ENCODE results near the gene PRKG1.
"Not testable (repeated sequence)": the region's sequence is repeated elsewhere in the genome, so short reads cannot be mapped to it uniquely, and the experiment has no call there.

Gene PRKG1

DNA sequence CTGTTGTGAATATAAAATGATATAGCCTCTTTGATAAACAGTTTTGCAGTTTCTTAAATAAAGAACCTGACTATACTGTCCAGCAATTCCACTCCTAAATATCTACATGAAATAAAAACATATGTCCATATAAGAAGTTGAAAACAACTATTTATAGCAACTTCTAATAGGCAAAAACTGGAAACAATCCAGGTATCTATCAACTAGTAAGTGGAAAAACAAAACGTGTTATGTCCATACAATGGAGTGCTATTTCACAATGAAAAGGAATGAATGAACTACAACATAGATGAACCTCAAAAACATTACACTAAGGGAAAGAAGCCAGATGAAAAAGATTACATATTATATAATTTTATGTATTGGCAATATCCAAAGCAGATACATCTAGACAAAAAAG is 356.2 kb downstream of the PRKG1 start:
- Histone ChIP-seq H3K4me1 (ENCODE audit: control extremely low read depth in 1 of 4, control insufficient read depth in 4 of 4, insufficient read depth in 4 of 4, low read length in 3 of 4) (no peaks in the 10 kb centered on the region), H3K9me3 (ENCODE audit: control extremely low read depth in 1 of 5, control insufficient read depth in 4 of 5, insufficient read depth in 2 of 5, low read depth in 1 of 5, low read length in 4 of 5) (no peaks in the 10 kb centered on the region), H3K36me3 (ENCODE audit: control insufficient read depth in 4 of 4, insufficient read depth in 4 of 4, low read length in 3 of 4) (no peaks in the 10 kb centered on the region), H3K27ac (ENCODE audit: insufficient read depth in 1 of 2, low read depth in 1 of 2, low read length in 2 of 2, poor library complexity in 1 of 2, severe bottlenecking in 2 of 2) (no peak overlapping the region), H3K4me3 (ENCODE audit: control insufficient read depth in 1 of 7, extremely low read depth in 1 of 7, insufficient read depth in 4 of 7, low read depth in 2 of 7, low read length in 6 of 7) (no peak overlapping the region), H3K27me3 (replicated peaks in 2 of 5; ENCODE audit: control insufficient read depth in 4 of 5, insufficient read depth in 5 of 5, low read length in 4 of 5) (peaks cover 0 to 2% (median 0%) of the 10 kb centered on the region in 5 experiments)
- no CpG with 5 or more reads among the region's 1 CpG for WGBS (ENCODE audit: insufficient coverage)
- ChIA-PET POLR2A (no interaction called here), CTCF (interaction anchor here (1.6 to 2.2 kb wide), 2 partner anchors 9 to 367 kb away, joined by 4 to 5 read pairs; no protein-coding TSS in a partner anchor)
- no peak for DNase-seq

GRCh38 chr10:51433949-51434475 is 359.7 kb downstream of the PRKG1 start:
- H3K4me3 ChIP-seq (ENCODE audit: control insufficient read depth in 1 of 7, extremely low read depth in 1 of 7, insufficient read depth in 4 of 7, low read depth in 2 of 7, low read length in 6 of 7): no peak overlapping the region
- no peaks in the 10 kb centered on the region for H3K36me3 ChIP-seq (ENCODE audit: control insufficient read depth in 4 of 4, insufficient read depth in 4 of 4, low read length in 3 of 4)
- no peaks in the 10 kb centered on the region for H3K4me1 ChIP-seq (ENCODE audit: control extremely low read depth in 1 of 4, control insufficient read depth in 4 of 4, insufficient read depth in 4 of 4, low read length in 3 of 4)
- H3K27ac ChIP-seq (ENCODE audit: insufficient read depth in 1 of 2, low read depth in 1 of 2, low read length in 2 of 2, poor library complexity in 1 of 2, severe bottlenecking in 2 of 2): no peak overlapping the region
- CTCF ChIA-PET: interaction anchor here (0.7 to 1.8 kb wide), 2 partner anchors 12 to 373 kb away, joined by 3 to 6 read pairs; no protein-coding TSS in a partner anchor
- DNase-seq: no peak
- no peaks in the 10 kb centered on the region for H3K9me3 ChIP-seq (ENCODE audit: control extremely low read depth in 1 of 5, control insufficient read depth in 4 of 5, insufficient read depth in 2 of 5, low read depth in 1 of 5, low read length in 4 of 5)
- no peaks in the 10 kb centered on the region for H3K27me3 ChIP-seq (replicated peaks in 2 of 5; ENCODE audit: control insufficient read depth in 4 of 5, insufficient read depth in 5 of 5, low read length in 4 of 5)
- POLR2A ChIA-PET: no interaction called here
- WGBS (ENCODE audit: insufficient coverage): 100% methylated on average over 4 of the region's 4 CpGs

DNA sequence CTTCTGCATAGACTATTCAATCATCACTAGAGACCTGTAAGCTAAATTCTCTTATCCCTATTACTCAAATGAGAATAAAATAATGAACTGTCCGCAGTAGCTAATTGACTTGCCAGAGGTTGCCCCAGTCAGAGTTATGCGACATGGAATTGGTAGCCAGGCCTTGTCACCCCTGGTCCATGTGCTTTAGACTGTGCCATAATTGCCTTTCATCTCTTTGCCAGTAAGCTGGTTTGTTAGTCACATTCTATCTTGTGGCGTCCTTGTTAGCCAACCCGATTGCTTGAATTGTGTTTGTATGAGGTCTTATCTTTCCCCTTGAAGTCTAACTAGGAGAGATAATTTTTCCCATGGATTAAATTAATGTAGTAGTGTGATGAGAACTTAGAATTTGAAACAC is 362.5 kb downstream of the PRKG1 start:
- Histone ChIP-seq H3K4me3 (ENCODE audit: control insufficient read depth in 1 of 7, extremely low read depth in 1 of 7, insufficient read depth in 4 of 7, low read depth in 2 of 7, low read length in 6 of 7) (no peak overlapping the region), H3K4me1 (ENCODE audit: control extremely low read depth in 1 of 4, control insufficient read depth in 4 of 4, insufficient read depth in 4 of 4, low read length in 3 of 4) (no peaks in the 10 kb centered on the region), H3K27me3 (replicated peaks in 2 of 5; ENCODE audit: control insufficient read depth in 4 of 5, insufficient read depth in 5 of 5, low read length in 4 of 5) (peaks cover 0 to 2% (median 0%) of the 10 kb centered on the region in 5 experiments), H3K27ac (ENCODE audit: insufficient read depth in 1 of 2, low read depth in 1 of 2, low read length in 2 of 2, poor library complexity in 1 of 2, severe bottlenecking in 2 of 2) (no peak overlapping the region), H3K9me3 (ENCODE audit: control extremely low read depth in 1 of 5, control insufficient read depth in 4 of 5, insufficient read depth in 2 of 5, low read depth in 1 of 5, low read length in 4 of 5) (no peaks in the 10 kb centered on the region), H3K36me3 (ENCODE audit: control insufficient read depth in 4 of 4, insufficient read depth in 4 of 4, low read length in 3 of 4) (no peaks in the 10 kb centered on the region)
- CTCF ChIA-PET: no interaction called here
- POLR2A ChIA-PET: no interaction called here
- 100% methylated on average over 2 of the region's 4 CpGs for WGBS (ENCODE audit: insufficient coverage)
- DNase-seq: no peak

DNA sequence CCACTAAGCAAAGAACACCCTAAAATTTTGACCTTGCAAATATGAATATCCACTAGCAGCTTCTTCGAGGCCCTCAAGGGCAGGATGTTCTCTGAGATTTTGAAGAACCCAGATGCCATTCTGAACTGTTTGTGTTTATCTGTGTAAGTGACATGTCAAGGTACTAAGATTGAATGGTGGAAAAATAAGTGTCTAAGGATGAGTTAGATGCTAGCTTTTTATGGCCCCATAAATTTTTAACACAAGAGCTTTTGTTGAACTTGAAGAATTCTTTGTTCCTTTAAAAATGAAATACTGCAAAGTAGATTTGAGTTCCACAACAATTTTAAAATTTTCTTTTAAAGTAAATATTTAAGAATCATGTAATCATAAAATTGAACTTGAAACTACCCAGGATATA is 365.4 kb downstream of the PRKG1 start:
- no peak overlapping the region for H3K27ac ChIP-seq (ENCODE audit: insufficient read depth in 1 of 2, low read depth in 1 of 2, low read length in 2 of 2, poor library complexity in 1 of 2, severe bottlenecking in 2 of 2)
- no peaks in the 10 kb centered on the region for H3K4me1 ChIP-seq (ENCODE audit: control extremely low read depth in 1 of 4, control insufficient read depth in 4 of 4, insufficient read depth in 4 of 4, low read length in 3 of 4)
- H3K9me3 ChIP-seq (ENCODE audit: control extremely low read depth in 1 of 5, control insufficient read depth in 4 of 5, insufficient read depth in 2 of 5, low read depth in 1 of 5, low read length in 4 of 5): no peaks in the 10 kb centered on the region
- H3K4me3 ChIP-seq (ENCODE audit: control insufficient read depth in 1 of 7, extremely low read depth in 1 of 7, insufficient read depth in 4 of 7, low read depth in 2 of 7, low read length in 6 of 7): no peak overlapping the region
- CTCF ChIA-PET: interaction anchor here (1.5 kb wide), 1 partner anchor 10 kb away, joined by 4 read pairs; no protein-coding TSS in a partner anchor
- H3K36me3 ChIP-seq (ENCODE audit: control insufficient read depth in 4 of 4, insufficient read depth in 4 of 4, low read length in 3 of 4): no peaks in the 10 kb centered on the region
- WGBS (ENCODE audit: insufficient coverage): 100% methylated on average over 1 of the region's 1 CpG
- POLR2A ChIA-PET: interaction anchor here (0.7 kb wide), 1 partner anchor 120 kb away, joined by 3 read pairs; no protein-coding TSS in a partner anchor
- DNase-seq: no peak
- peaks cover 0 to 2% (median 0%) of the 10 kb centered on the region in 5 experiments for H3K27me3 ChIP-seq (replicated peaks in 2 of 5; ENCODE audit: control insufficient read depth in 4 of 5, insufficient read depth in 5 of 5, low read length in 4 of 5)

DNA sequence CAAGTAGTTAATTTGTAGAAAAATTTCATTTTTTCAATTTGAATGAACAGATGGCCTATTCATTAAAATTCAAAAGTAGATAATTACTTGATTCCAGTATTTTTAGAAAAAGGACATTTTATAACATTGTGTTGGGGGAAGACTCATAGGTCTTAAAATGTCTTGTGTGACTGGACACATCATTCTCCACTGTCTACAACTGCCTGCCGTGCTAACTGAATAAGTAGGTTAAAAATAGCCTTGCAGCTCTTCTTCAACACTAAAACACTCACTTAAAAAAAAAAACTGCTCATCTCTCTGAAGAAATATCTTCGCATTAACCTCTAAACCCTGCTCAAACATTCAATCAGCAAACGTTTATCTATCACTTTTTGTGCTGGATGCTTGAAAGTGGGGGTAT is 371.3 kb downstream of the PRKG1 start:
- Histone ChIP-seq H3K27ac (ENCODE audit: insufficient read depth in 1 of 2, low read depth in 1 of 2, low read length in 2 of 2, poor library complexity in 1 of 2, severe bottlenecking in 2 of 2) (no peak overlapping the region), H3K27me3 (replicated peaks in 2 of 5; ENCODE audit: control insufficient read depth in 4 of 5, insufficient read depth in 5 of 5, low read length in 4 of 5) (peaks cover 0 to 6% (median 0%) of the 10 kb centered on the region in 5 experiments), H3K9me3 (ENCODE audit: control extremely low read depth in 1 of 5, control insufficient read depth in 4 of 5, insufficient read depth in 2 of 5, low read depth in 1 of 5, low read length in 4 of 5) (no peaks in the 10 kb centered on the region), H3K4me3 (ENCODE audit: control insufficient read depth in 1 of 7, extremely low read depth in 1 of 7, insufficient read depth in 4 of 7, low read depth in 2 of 7, low read length in 6 of 7) (no peak overlapping the region), H3K36me3 (ENCODE audit: control insufficient read depth in 4 of 4, insufficient read depth in 4 of 4, low read length in 3 of 4) (no peaks in the 10 kb centered on the region), H3K4me1 (ENCODE audit: control extremely low read depth in 1 of 4, control insufficient read depth in 4 of 4, insufficient read depth in 4 of 4, low read length in 3 of 4) (no peaks in the 10 kb centered on the region)
- WGBS (ENCODE audit: insufficient coverage): 100% methylated on average over 1 of the region's 3 CpGs
- POLR2A ChIA-PET: no interaction called here
- no peak for DNase-seq
- CTCF ChIA-PET: no interaction called here

- no CpG with 5 or more reads among the region's 1 CpG for WGBS (ENCODE audit: insufficient coverage)
- Histone ChIP-seq H3K27ac (ENCODE audit: insufficient read depth in 1 of 2, low read depth in 1 of 2, low read length in 2 of 2, poor library complexity in 1 of 2, severe bottlenecking in 2 of 2) (no peak overlapping the region), H3K27me3 (replicated peaks in 2 of 5; ENCODE audit: control insufficient read depth in 4 of 5, insufficient read depth in 5 of 5, low read length in 4 of 5) (peaks cover 0 to 5% (median 0%) of the 10 kb centered on the region in 5 experiments), H3K4me3 (ENCODE audit: control insufficient read depth in 1 of 7, extremely low read depth in 1 of 7, insufficient read depth in 4 of 7, low read depth in 2 of 7, low read length in 6 of 7) (no peak overlapping the region), H3K4me1 (ENCODE audit: control extremely low read depth in 1 of 4, control insufficient read depth in 4 of 4, insufficient read depth in 4 of 4, low read length in 3 of 4) (no peaks in the 10 kb centered on the region), H3K36me3 (ENCODE audit: control insufficient read depth in 4 of 4, insufficient read depth in 4 of 4, low read length in 3 of 4) (no peaks in the 10 kb centered on the region), H3K9me3 (ENCODE audit: control extremely low read depth in 1 of 5, control insufficient read depth in 4 of 5, insufficient read depth in 2 of 5, low read depth in 1 of 5, low read length in 4 of 5) (no peaks in the 10 kb centered on the region)
- ChIA-PET CTCF (no interaction called here), POLR2A (no interaction called here)
- no peak for DNase-seq
These were observed 372.8 kb downstream of the PRKG1 start for GRCh38 chr10:51447119-51447518.

DNA sequence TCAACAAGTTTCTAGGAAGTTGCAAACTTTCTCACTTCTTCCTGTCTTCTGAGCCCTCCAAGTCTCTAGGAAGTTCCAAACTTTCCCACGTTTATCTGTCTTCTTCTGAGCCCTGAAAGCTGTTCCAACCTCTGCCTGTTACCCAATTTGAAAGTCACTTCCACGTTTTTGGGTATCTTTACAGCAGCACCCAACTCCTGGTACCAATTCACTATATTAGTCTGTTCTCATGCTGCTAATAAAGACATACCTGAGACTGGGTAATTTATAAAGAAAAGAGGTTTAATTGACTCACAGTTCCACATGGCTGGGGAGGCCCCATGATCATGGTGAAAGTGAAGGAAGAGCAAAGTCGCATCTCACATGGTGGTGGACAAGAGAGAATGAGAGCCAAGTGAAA is 381.5 kb downstream of the PRKG1 start:
- DNase-seq; H3K36me3 ChIP-seq (ENCODE audit: control insufficient read depth in 4 of 4, insufficient read depth in 4 of 4, low read length in 3 of 4); CTCF ChIA-PET; H3K9me3 ChIP-seq (ENCODE audit: control extremely low read depth in 1 of 5, control insufficient read depth in 4 of 5, insufficient read depth in 2 of 5, low read depth in 1 of 5, low read length in 4 of 5); POLR2A ChIA-PET; H3K27ac ChIP-seq (ENCODE audit: insufficient read depth in 1 of 2, low read depth in 1 of 2, low read length in 2 of 2, poor library complexity in 1 of 2, severe bottlenecking in 2 of 2); H3K4me1 ChIP-seq (ENCODE audit: control extremely low read depth in 1 of 4, control insufficient read depth in 4 of 4, insufficient read depth in 4 of 4, low read length in 3 of 4); H3K27me3 ChIP-seq (replicated peaks in 2 of 5; ENCODE audit: control insufficient read depth in 4 of 5, insufficient read depth in 5 of 5, low read length in 4 of 5); H3K4me3 ChIP-seq (ENCODE audit: control insufficient read depth in 1 of 7, extremely low read depth in 1 of 7, insufficient read depth in 4 of 7, low read depth in 2 of 7, low read length in 6 of 7): not testable (repeated sequence)
- WGBS (ENCODE audit: insufficient coverage): 83% methylated on average over 1 of the region's 3 CpGs

Measured in common myeloid progenitor, CD34-positive (primary cell).